ENCODE measurements around the gene RGS9.

GRCh38 chr17:65137021-65137939, at the start of gene RGS9:
- TF ChIP-seq POLR2A (IDR thresholded peaks at IDR 0.05; ENCODE audit: low read depth): no peak
- TF ChIP-seq, protein P1, sequence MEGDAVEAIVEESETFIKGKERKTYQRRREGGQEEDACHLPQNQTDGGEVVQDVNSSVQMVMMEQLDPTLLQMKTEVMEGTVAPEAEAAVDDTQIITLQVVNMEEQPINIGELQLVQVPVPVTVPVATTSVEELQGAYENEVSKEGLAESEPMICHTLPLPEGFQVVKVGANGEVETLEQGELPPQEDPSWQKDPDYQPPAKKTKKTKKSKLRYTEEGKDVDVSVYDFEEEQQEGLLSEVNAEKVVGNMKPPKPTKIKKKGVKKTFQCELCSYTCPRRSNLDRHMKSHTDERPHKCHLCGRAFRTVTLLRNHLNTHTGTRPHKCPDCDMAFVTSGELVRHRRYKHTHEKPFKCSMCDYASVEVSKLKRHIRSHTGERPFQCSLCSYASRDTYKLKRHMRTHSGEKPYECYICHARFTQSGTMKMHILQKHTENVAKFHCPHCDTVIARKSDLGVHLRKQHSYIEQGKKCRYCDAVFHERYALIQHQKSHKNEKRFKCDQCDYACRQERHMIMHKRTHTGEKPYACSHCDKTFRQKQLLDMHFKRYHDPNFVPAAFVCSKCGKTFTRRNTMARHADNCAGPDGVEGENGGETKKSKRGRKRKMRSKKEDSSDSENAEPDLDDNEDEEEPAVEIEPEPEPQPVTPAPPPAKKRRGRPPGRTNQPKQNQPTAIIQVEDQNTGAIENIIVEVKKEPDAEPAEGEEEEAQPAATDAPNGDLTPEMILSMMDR (IDR thresholded peaks at IDR 0.05): peak in 2 of 3 experiments; percentile 99

Measured in esophagus muscularis mucosa (tissue), 3 donors.